Esophagus muscularis mucosa (tissue), 4 donors: ENCODE results near the gene MCUR1. TPM values are rescaled to one million over a fixed set of nuclear protein-coding genes. Genes with fewer than 3 reads are reported as not detected.

Source experiments
- DNase-seq: peaks from one replicate; pipeline ENCODE4 v3.0.0-alpha.2; 2017; ENCODE audit errors: extremely low spot score
- H3K27ac ChIP-seq, 4 donors: fragments of 200-600 bp; sonication (generic); replicated peaks in 1 of 4; 1 replicate in 3 of 4; 2 replicates in 1 of 4; pipeline ENCODE4 v1.5.1; 2016 to 2019; ENCODE audit warnings: mild to moderate bottlenecking in 1 of 4
- H3K27me3 ChIP-seq, 4 donors: fragments of 200-600 bp; sonication (generic); one replicate each; pipeline versions ENCODE4 v1.5.1 to v1.6.0; 2016 to 2019
- H3K36me3 ChIP-seq, 4 donors: fragments of 200-600 bp; sonication (generic); one replicate each; pipeline ENCODE4 v1.5.1; 2016 to 2019
- H3K4me1 ChIP-seq, 4 donors: fragments of 200-600 bp; sonication (generic); one replicate each; pipeline ENCODE4 v1.5.1; 2016 to 2019
- H3K4me3 ChIP-seq, 4 donors: fragments of 200-600 bp; sonication (generic); 1 replicate in 2 of 4; 2 replicates in 2 of 4; pipeline ENCODE4 v1.5.1; 2016 to 2019; ENCODE audit warnings: mild to moderate bottlenecking in 4 of 4, moderate library complexity in 1 of 4
- H3K9me3 ChIP-seq, 4 donors: fragments of 200-600 bp; sonication (generic); 1 replicate in 3 of 4; 2 replicates in 1 of 4; pipeline ENCODE4 v1.5.1; 2016 to 2019
- CTCF ChIP-seq, 3 experiments: fragments of 200-600 bp in 2 of 3; fragments of 450-650 bp in 1 of 3; sonication (generic) in 2 of 3; IDR thresholded peaks; one replicate each; pipeline ENCODE4 v1.5.1; 2017 to 2019; ENCODE audit warnings: antibody characterized with exemption in 3 of 3, mild to moderate bottlenecking in 2 of 3, moderate library complexity in 1 of 3
- EP300 ChIP-seq: sonication (generic); formaldehyde crosslinking; IDR thresholded peaks from one replicate; pipeline ENCODE4 v1.6.1; 2017; ENCODE audit warnings: antibody characterized with exemption
- POLR2A ChIP-seq: fragments of 450-650 bp; IDR thresholded peaks from one replicate; pipeline ENCODE4 v1.6.1; 2017; ENCODE audit warnings: antibody characterized with exemption, moderate library complexity, mild to moderate bottlenecking, low read depth
- POLR2AphosphoS5 ChIP-seq, 2 donors: sonication (generic); formaldehyde crosslinking; IDR thresholded peaks; one replicate each; pipeline ENCODE4 v1.6.1; 2017; ENCODE audit warnings: antibody characterized with exemption in 2 of 2
- WGBS: methylation state at CpG from one replicate; pipeline ENCODE4 v1.1.5; 2018; 5-methylcytosine and 5-hydroxymethylcytosine counted together
- intact Hi-C: fragments of 100-400 bp; cut with DNase I; formaldehyde crosslinking; loops from one replicate; pipeline ENCODE4 v1.15.1; 2023
- total RNA-seq, 4 donors: library from RNA; depleted of rRNA; stranded (reverse); fragments of >200 nt; gene quantifications; one replicate each; pipeline versions ENCODE4 v1.1.0 to v1.2.1, GENCODE V29; 2016

The MCUR1 gene
- total RNA-seq, 4 donors from 2014 or later: 7.8 to 19.1 (median 17.9) TPM

- H3K9me3 ChIP-seq: no peaks in the 10 kb centered on the region
- 41% methylated on average over 5 of the region's 5 CpGs for WGBS
- H3K4me3 ChIP-seq: peak overlapping the region in 2 of 4 donors; percentile 3 to 14
- intact Hi-C loops: no loop called here
- peaks cover 0 to 8% (median 4%) of the 10 kb centered on the region in 4 donors for H3K4me1 ChIP-seq
- peak; percentile 80 for DNase-seq
- TF ChIP-seq CTCF (IDR thresholded peaks at IDR 0.05) (no peak), POLR2AphosphoS5 (IDR thresholded peaks at IDR 0.05) (no peak), POLR2A (no peak), EP300 (no peak)
- H3K36me3 ChIP-seq: no peaks in the 10 kb centered on the region
- H3K27ac ChIP-seq: no peak overlapping the region
- H3K27me3 ChIP-seq: peaks cover 0 to 7% (median 0%) of the 10 kb centered on the region in 4 donors
These were observed 34.3 kb upstream of the MCUR1 start for GRCh38 chr6:13848522-13849150.

GRCh38 chr6:13847326-13848050 is 33.1 kb upstream of the MCUR1 start:
- intact Hi-C loops: no loop called here
- DNase-seq: peak; percentile 34
- Histone ChIP-seq H3K4me1 (peaks cover 0 to 8% (median 4%) of the 10 kb centered on the region in 4 donors), H3K9me3 (no peaks in the 10 kb centered on the region), H3K27me3 (no peaks in the 10 kb centered on the region), H3K4me3 (no peak overlapping the region), H3K27ac (no peak overlapping the region), H3K36me3 (no peaks in the 10 kb centered on the region)
- WGBS: 92% methylated on average over 11 of the region's 11 CpGs
- TF ChIP-seq CTCF (IDR thresholded peaks at IDR 0.05) (no peak), EP300 (no peak), POLR2AphosphoS5 (IDR thresholded peaks at IDR 0.05) (no peak), POLR2A (no peak)

GRCh38 chr6:13846841-13847240 is 32.5 kb upstream of the MCUR1 start:
- H3K4me1 ChIP-seq: peaks cover 0 to 8% (median 4%) of the 10 kb centered on the region in 4 donors
- WGBS: 78% methylated on average over 13 of the region's 13 CpGs
- no peak overlapping the region for H3K4me3 ChIP-seq
- TF ChIP-seq CTCF (IDR thresholded peaks at IDR 0.05): no peak
- TF ChIP-seq EP300: no peak
- TF ChIP-seq POLR2A: no peak
- TF ChIP-seq POLR2AphosphoS5 (IDR thresholded peaks at IDR 0.05): no peak
- no peaks in the 10 kb centered on the region for H3K36me3 ChIP-seq
- no peaks in the 10 kb centered on the region for H3K27me3 ChIP-seq
- no peaks in the 10 kb centered on the region for H3K9me3 ChIP-seq
- peak; percentile 55 for DNase-seq
- no peak overlapping the region for H3K27ac ChIP-seq
- intact Hi-C loops: no loop called here

- WGBS: 93% methylated on average over 5 of the region's 5 CpGs
- intact Hi-C loops: no loop called here
- no peaks in the 10 kb centered on the region for H3K27me3 ChIP-seq
These were observed 27.6 kb upstream of the MCUR1 start for GRCh38 chr6:13841936-13842335.

More at GRCh38 chr6:13841936-13842335, 27.6 kb upstream of the MCUR1 start:
- Histone ChIP-seq H3K4me1 (no peaks in the 10 kb centered on the region), H3K4me3 (no peak overlapping the region), H3K27ac (no peak overlapping the region), H3K9me3 (no peaks in the 10 kb centered on the region), H3K36me3 (no peaks in the 10 kb centered on the region)
- no peak for TF ChIP-seq EP300
- TF ChIP-seq CTCF (IDR thresholded peaks at IDR 0.05): no peak
- no peak for TF ChIP-seq POLR2A
- TF ChIP-seq POLR2AphosphoS5 (IDR thresholded peaks at IDR 0.05): no peak
- no peak for DNase-seq
